ENCODE results near the gene PLCB4. TPM values are rescaled to one million over a fixed set of nuclear protein-coding genes. Genes with fewer than 3 reads are reported as not detected.

The PLCB4 gene
- polyA plus RNA-seq, 1 donor (not counting 4 experiments of a cell fraction or from before 2014, with no cell fraction given), result 4.1 TPM

GRCh38 chr20:9117548-9117947, 48.7 kb downstream of the PLCB4 start:
- FAIRE-seq (no peak), DNase-seq (ENCODE audit: low read depth, low spot score) (no peak)
- no peak overlapping the region for H3K4me2 ChIP-seq (ENCODE audit: control insufficient read depth, extremely low read depth, insufficient read depth, low read depth, low read length)
- TF ChIP-seq, protein P1, sequence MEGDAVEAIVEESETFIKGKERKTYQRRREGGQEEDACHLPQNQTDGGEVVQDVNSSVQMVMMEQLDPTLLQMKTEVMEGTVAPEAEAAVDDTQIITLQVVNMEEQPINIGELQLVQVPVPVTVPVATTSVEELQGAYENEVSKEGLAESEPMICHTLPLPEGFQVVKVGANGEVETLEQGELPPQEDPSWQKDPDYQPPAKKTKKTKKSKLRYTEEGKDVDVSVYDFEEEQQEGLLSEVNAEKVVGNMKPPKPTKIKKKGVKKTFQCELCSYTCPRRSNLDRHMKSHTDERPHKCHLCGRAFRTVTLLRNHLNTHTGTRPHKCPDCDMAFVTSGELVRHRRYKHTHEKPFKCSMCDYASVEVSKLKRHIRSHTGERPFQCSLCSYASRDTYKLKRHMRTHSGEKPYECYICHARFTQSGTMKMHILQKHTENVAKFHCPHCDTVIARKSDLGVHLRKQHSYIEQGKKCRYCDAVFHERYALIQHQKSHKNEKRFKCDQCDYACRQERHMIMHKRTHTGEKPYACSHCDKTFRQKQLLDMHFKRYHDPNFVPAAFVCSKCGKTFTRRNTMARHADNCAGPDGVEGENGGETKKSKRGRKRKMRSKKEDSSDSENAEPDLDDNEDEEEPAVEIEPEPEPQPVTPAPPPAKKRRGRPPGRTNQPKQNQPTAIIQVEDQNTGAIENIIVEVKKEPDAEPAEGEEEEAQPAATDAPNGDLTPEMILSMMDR (optimal IDR thresholded peaks at IDR 0.05 in 1 of 3, IDR thresholded peaks at IDR 0.05 in 1 of 3, conservative IDR thresholded peaks at IDR 0.05 in 1 of 3; ENCODE audit: extremely low read depth in 1 of 3, insufficient read depth in 2 of 3, low read length in 3 of 3), result no peak
- no peak for TF ChIP-seq EZH2 (IDR thresholded peaks at IDR 0.05; ENCODE audit: low read length)
- no peaks in the 10 kb centered on the region for H3K9me1 ChIP-seq (ENCODE audit: control insufficient read depth, extremely low read depth, insufficient read depth, low read length)
- H3K9ac ChIP-seq (ENCODE audit: control insufficient read depth, extremely low read depth, insufficient read depth, low read length), result no peak overlapping the region
- H3K4me3 ChIP-seq (ENCODE audit: control insufficient read depth in 2 of 3, extremely low read depth in 1 of 3, insufficient read depth in 2 of 3, low read depth in 1 of 3, low read length in 3 of 3), result no peak overlapping the region
- dilution Hi-C loops (cut with MboI; ENCODE audit: extremely low pct_ligation_motif_present, low sequenced_read_pairs), result no loop called here
- no peaks in the 10 kb centered on the region for H3K36me3 ChIP-seq (ENCODE audit: control insufficient read depth in 2 of 2, extremely low read depth in 1 of 2, insufficient read depth in 2 of 2, low read length in 2 of 2)
- H3K27ac ChIP-seq (ENCODE audit: control insufficient read depth, insufficient read depth, low read length), result no peak overlapping the region
- no peaks in the 10 kb centered on the region for H4K20me1 ChIP-seq (ENCODE audit: control insufficient read depth, extremely low read depth, insufficient read depth, low read length)
- no peaks in the 10 kb centered on the region for H3K9me3 ChIP-seq (ENCODE audit: control insufficient read depth, low read depth, low read length)
- no peaks in the 10 kb centered on the region for H3K27me3 ChIP-seq (ENCODE audit: control insufficient read depth, extremely low read depth, insufficient read depth, low read length)
- H2AFZ ChIP-seq (ENCODE audit: control insufficient read depth, low read length), result no peak overlapping the region
- no peaks in the 10 kb centered on the region for H3K4me1 ChIP-seq (ENCODE audit: control insufficient read depth, extremely low read depth, insufficient read depth, low read length)
- H3K79me2 ChIP-seq (ENCODE audit: control insufficient read depth, insufficient read depth, low read length), result no peaks in the 10 kb centered on the region

DNA sequence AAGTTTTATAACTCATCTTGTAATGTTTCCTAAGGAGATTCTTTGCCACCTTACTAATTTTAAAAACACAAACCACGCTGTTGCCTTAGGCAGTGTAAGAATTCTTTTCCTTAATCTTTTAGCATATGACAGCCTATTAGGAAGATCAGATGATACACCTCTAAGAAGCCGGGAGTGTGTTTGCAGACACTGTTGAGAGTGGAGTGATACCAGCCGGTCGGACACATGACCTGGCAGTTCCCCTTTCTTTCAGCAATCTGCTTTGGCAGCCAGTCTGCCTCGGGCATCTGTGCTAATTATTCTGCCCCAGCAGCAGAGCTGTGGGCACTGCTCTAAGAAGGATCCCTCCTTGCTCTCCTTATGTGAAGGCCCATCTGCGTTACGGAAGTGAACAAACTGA, 50.9 kb downstream of the PLCB4 start:
- H3K79me2 ChIP-seq (ENCODE audit: control insufficient read depth, insufficient read depth, low read length), result no peaks in the 10 kb centered on the region
- TF ChIP-seq, protein P1 (optimal IDR thresholded peaks at IDR 0.05 in 1 of 3, IDR thresholded peaks at IDR 0.05 in 1 of 3, conservative IDR thresholded peaks at IDR 0.05 in 1 of 3; ENCODE audit: extremely low read depth in 1 of 3, insufficient read depth in 2 of 3, low read length in 3 of 3), result no peak
- TF ChIP-seq EZH2 (IDR thresholded peaks at IDR 0.05; ENCODE audit: low read length), result no peak
- DNase-seq (ENCODE audit: low read depth, low spot score) (no peak), FAIRE-seq (peak; percentile 5)
- no peaks in the 10 kb centered on the region for H3K9me1 ChIP-seq (ENCODE audit: control insufficient read depth, extremely low read depth, insufficient read depth, low read length)
- H3K9me3 ChIP-seq (ENCODE audit: control insufficient read depth, low read depth, low read length), result no peaks in the 10 kb centered on the region
- no peak overlapping the region for H3K4me3 ChIP-seq (ENCODE audit: control insufficient read depth in 2 of 3, extremely low read depth in 1 of 3, insufficient read depth in 2 of 3, low read depth in 1 of 3, low read length in 3 of 3)
- H3K27me3 ChIP-seq (ENCODE audit: control insufficient read depth, extremely low read depth, insufficient read depth, low read length), result no peaks in the 10 kb centered on the region
- H3K27ac ChIP-seq (ENCODE audit: control insufficient read depth, insufficient read depth, low read length), result no peak overlapping the region
- peak overlapping the region; percentile 3 for H2AFZ ChIP-seq (ENCODE audit: control insufficient read depth, low read length)
- dilution Hi-C loops (cut with MboI; ENCODE audit: extremely low pct_ligation_motif_present, low sequenced_read_pairs), result no loop called here
- H3K4me2 ChIP-seq (ENCODE audit: control insufficient read depth, extremely low read depth, insufficient read depth, low read depth, low read length), result no peak overlapping the region
- H3K36me3 ChIP-seq (ENCODE audit: control insufficient read depth in 2 of 2, extremely low read depth in 1 of 2, insufficient read depth in 2 of 2, low read length in 2 of 2), result no peaks in the 10 kb centered on the region
- H4K20me1 ChIP-seq (ENCODE audit: control insufficient read depth, extremely low read depth, insufficient read depth, low read length), result no peaks in the 10 kb centered on the region
- H3K9ac ChIP-seq (ENCODE audit: control insufficient read depth, extremely low read depth, insufficient read depth, low read length), result no peak overlapping the region
- H3K4me1 ChIP-seq (ENCODE audit: control insufficient read depth, extremely low read depth, insufficient read depth, low read length), result no peaks in the 10 kb centered on the region
